ENCODE data around the gene LSAMP. TPM values are rescaled to one million over a fixed set of nuclear protein-coding genes. Genes with fewer than 3 reads are reported as not detected.

The LSAMP gene
- polyA plus RNA-seq, 1 of the 3 experiments (the other 2 are of a cell fraction): 6.6 TPM

- TF ChIP-seq GABPA (IDR thresholded peaks at IDR 0.05; ENCODE audit: low read depth) (no peak), TCF12 (IDR thresholded peaks at IDR 0.05) (no peak), YY1 (IDR thresholded peaks at IDR 0.05; ENCODE audit: low read depth) (no peak), PBX3 (IDR thresholded peaks at IDR 0.05) (no peak)
Observed at GRCh38 chr3:116405231-116405630, 40.1 kb downstream of the LSAMP start (continued).

- H3K9me2 ChIP-seq: no peaks in the 10 kb centered on the region
- H3K27ac ChIP-seq (ENCODE audit: low read depth in 2 of 2, low read length in 1 of 2): no peak overlapping the region
- ChIA-PET POLR2A (no interaction called here), CTCF (interaction anchor here (1.3 kb wide), 1 partner anchor 10 kb away, joined by 3 read pairs; no protein-coding TSS in a partner anchor)
- no peaks in the 10 kb centered on the region for H3K36me3 ChIP-seq (replicated peaks in 1 of 2; ENCODE audit: control insufficient read depth in 1 of 2, insufficient read depth in 2 of 2, low read length in 1 of 2)
- H4K20me1 ChIP-seq (ENCODE audit: insufficient read depth): no peaks in the 10 kb centered on the region
- no peak for DNase-seq
- no peaks in the 10 kb centered on the region for H3F3A ChIP-seq (replicated peaks; ENCODE audit: insufficient read depth)
- no peak overlapping the region for H2AFZ ChIP-seq (ENCODE audit: low read depth)
- no peak overlapping the region for H3K9ac ChIP-seq
- no peaks in the 10 kb centered on the region for H3K9me3 ChIP-seq
- H3K4me1 ChIP-seq (ENCODE audit: control insufficient read depth in 1 of 2, insufficient read depth in 2 of 2, low read depth in 1 of 2, low read length in 1 of 2): no peaks in the 10 kb centered on the region
- no peaks in the 10 kb centered on the region for H3K79me2 ChIP-seq (ENCODE audit: insufficient read depth)
- H3K4me3 ChIP-seq (ENCODE audit: low read depth in 2 of 2, low read length in 1 of 2): no peak overlapping the region
- no peak for TF ChIP-seq RXRA (IDR thresholded peaks at IDR 0.05; ENCODE audit: borderline replicate concordance, low read depth)
- TF ChIP-seq FOXJ3 (CRISPR knock-in tag; IDR thresholded peaks at IDR 0.05): no peak
- no peak for TF ChIP-seq GATA2 (CRISPR knock-in tag; IDR thresholded peaks at IDR 0.05)
- TF ChIP-seq RAD21 (IDR thresholded peaks at IDR 0.05; ENCODE audit: low read length): no peak
- no peak for TF ChIP-seq TCF12 (IDR thresholded peaks at IDR 0.05)
- TF ChIP-seq MXI1 (IDR thresholded peaks at IDR 0.05; ENCODE audit: low read depth, low read length): no peak
- TF ChIP-seq JUND (IDR thresholded peaks at IDR 0.05): no peak
- TF ChIP-seq, protein P1, sequence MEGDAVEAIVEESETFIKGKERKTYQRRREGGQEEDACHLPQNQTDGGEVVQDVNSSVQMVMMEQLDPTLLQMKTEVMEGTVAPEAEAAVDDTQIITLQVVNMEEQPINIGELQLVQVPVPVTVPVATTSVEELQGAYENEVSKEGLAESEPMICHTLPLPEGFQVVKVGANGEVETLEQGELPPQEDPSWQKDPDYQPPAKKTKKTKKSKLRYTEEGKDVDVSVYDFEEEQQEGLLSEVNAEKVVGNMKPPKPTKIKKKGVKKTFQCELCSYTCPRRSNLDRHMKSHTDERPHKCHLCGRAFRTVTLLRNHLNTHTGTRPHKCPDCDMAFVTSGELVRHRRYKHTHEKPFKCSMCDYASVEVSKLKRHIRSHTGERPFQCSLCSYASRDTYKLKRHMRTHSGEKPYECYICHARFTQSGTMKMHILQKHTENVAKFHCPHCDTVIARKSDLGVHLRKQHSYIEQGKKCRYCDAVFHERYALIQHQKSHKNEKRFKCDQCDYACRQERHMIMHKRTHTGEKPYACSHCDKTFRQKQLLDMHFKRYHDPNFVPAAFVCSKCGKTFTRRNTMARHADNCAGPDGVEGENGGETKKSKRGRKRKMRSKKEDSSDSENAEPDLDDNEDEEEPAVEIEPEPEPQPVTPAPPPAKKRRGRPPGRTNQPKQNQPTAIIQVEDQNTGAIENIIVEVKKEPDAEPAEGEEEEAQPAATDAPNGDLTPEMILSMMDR (IDR thresholded peaks at IDR 0.05): no peak
- TF ChIP-seq GABPA (IDR thresholded peaks at IDR 0.05; ENCODE audit: low read depth): no peak
- TF ChIP-seq USF2 (IDR thresholded peaks at IDR 0.05; ENCODE audit: borderline replicate concordance, low read depth, low read length): no peak
- no peak for TF ChIP-seq FOXM1 (IDR thresholded peaks at IDR 0.05; ENCODE audit: low read depth)
- TF ChIP-seq, protein P2, sequence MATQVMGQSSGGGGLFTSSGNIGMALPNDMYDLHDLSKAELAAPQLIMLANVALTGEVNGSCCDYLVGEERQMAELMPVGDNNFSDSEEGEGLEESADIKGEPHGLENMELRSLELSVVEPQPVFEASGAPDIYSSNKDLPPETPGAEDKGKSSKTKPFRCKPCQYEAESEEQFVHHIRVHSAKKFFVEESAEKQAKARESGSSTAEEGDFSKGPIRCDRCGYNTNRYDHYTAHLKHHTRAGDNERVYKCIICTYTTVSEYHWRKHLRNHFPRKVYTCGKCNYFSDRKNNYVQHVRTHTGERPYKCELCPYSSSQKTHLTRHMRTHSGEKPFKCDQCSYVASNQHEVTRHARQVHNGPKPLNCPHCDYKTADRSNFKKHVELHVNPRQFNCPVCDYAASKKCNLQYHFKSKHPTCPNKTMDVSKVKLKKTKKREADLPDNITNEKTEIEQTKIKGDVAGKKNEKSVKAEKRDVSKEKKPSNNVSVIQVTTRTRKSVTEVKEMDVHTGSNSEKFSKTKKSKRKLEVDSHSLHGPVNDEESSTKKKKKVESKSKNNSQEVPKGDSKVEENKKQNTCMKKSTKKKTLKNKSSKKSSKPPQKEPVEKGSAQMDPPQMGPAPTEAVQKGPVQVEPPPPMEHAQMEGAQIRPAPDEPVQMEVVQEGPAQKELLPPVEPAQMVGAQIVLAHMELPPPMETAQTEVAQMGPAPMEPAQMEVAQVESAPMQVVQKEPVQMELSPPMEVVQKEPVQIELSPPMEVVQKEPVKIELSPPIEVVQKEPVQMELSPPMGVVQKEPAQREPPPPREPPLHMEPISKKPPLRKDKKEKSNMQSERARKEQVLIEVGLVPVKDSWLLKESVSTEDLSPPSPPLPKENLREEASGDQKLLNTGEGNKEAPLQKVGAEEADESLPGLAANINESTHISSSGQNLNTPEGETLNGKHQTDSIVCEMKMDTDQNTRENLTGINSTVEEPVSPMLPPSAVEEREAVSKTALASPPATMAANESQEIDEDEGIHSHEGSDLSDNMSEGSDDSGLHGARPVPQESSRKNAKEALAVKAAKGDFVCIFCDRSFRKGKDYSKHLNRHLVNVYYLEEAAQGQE (IDR thresholded peaks at IDR 0.05; ENCODE audit: low read depth, low read length): no peak
- TF ChIP-seq TEAD4 (IDR thresholded peaks at IDR 0.05; ENCODE audit: borderline replicate concordance, insufficient read depth): no peak
- no peak for TF ChIP-seq SIN3A (IDR thresholded peaks at IDR 0.05; ENCODE audit: borderline replicate concordance, low read depth, low read length)
- TF ChIP-seq RCOR1 (IDR thresholded peaks at IDR 0.05; ENCODE audit: low read length): no peak
- TF ChIP-seq, protein P3, sequence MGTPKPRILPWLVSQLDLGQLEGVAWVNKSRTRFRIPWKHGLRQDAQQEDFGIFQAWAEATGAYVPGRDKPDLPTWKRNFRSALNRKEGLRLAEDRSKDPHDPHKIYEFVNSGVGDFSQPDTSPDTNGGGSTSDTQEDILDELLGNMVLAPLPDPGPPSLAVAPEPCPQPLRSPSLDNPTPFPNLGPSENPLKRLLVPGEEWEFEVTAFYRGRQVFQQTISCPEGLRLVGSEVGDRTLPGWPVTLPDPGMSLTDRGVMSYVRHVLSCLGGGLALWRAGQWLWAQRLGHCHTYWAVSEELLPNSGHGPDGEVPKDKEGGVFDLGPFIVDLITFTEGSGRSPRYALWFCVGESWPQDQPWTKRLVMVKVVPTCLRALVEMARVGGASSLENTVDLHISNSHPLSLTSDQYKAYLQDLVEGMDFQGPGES (IDR thresholded peaks at IDR 0.05; ENCODE audit: low read depth, low read length): no peak
- no peak for TF ChIP-seq POLR2AphosphoS5 (IDR thresholded peaks at IDR 0.05; ENCODE audit: low read depth, low read length)
- TF ChIP-seq USF1 (IDR thresholded peaks at IDR 0.05; ENCODE audit: borderline replicate concordance, low read depth): no peak
- TF ChIP-seq EP300 (IDR thresholded peaks at IDR 0.05; ENCODE audit: borderline replicate concordance in 1 of 2, low read depth in 1 of 2, low read length in 1 of 2): no peak
- WGBS (ENCODE audit: low lambda C conversion rate): 54% methylated on average over 2 of the region's 2 CpGs
- H3K4me2 ChIP-seq: no peak overlapping the region
- no peaks in the 10 kb centered on the region for H3K27me3 ChIP-seq (ENCODE audit: insufficient read depth)
Observed at GRCh38 chr3:116399701-116400226, 45.5 kb downstream of the LSAMP start.

Measured in SK-N-SH (cell line).